HepG2 (cell line): ENCODE measurements around the gene PTCD2. TPM values are rescaled to one million over a fixed set of nuclear protein-coding genes. Genes with fewer than 3 reads are reported as not detected.

Experiments used
- ATAC-seq: fragments of 200-7000 bp; cut with Tn5 transposase; 3 replicates; pipeline ENCODE4 v1.9.1; 2020; ENCODE audit warnings: mild to moderate bottlenecking, moderate library complexity
- BruUV-seq: library from RNA; stranded (reverse); fragments of 400-500 nt; replicated peaks from 2 replicates; lab custom pipeline; 2021; lab: Mats Ljungman, UMichigan
- CTCF ChIA-PET: fragments of 300-600 bp; formaldehyde crosslinking; extraction: SDS; loops from one replicate; lab custom pipeline; 2021; ENCODE audit warnings: low total read pairs, inconsistent platforms, low intra/inter-chr PET ratio; lab: Yijun Ruan, JAX
- POLR2A ChIA-PET: fragments of 350-600 bp; sonication (Branson Sonifier 250); formaldehyde crosslinking; loops from one replicate; lab custom pipeline; 2020; ENCODE audit warnings: antibody characterized with exemption, inconsistent platforms; lab: Yijun Ruan, JAX
- DNase-seq: peaks from one replicate; pipeline ENCODE4 v3.0.0-alpha.2; 2015; ENCODE audit warnings: low spot score
- FAIRE-seq: peaks from 3 replicates; lab custom pipeline; 2011; peaks lifted over from hg19 to GRCh38; lab: Jason Lieb, UNC
- H2AFZ ChIP-seq: one replicate; pipeline ENCODE4 v1.6.1; 2011; ENCODE audit warnings: low read length, inconsistent platforms
- H3K27ac ChIP-seq: fragments of 300-600 bp; 3 replicates; pipeline ENCODE4 v1.8.0; 2011; ENCODE audit warnings: mixed run types, mild to moderate bottlenecking, mixed read lengths, low read length, inconsistent platforms; ENCODE audit not compliant: insufficient read depth; ENCODE audit errors: extremely low read length
- H3K27me3 ChIP-seq, 2 experiments: fragments of 200-600 bp in 1 of 2; 2 replicates in 1 of 2; 3 replicates in 1 of 2; pipeline versions ENCODE4 v1.6.0 to v1.8.0; 2011; ENCODE audit warnings: low read length in 2 of 2, mild to moderate bottlenecking in 2 of 2, moderate library complexity in 2 of 2, inconsistent platforms in 1 of 2; ENCODE audit not compliant: insufficient read depth in 2 of 2, control insufficient read depth in 1 of 2
- H3K36me3 ChIP-seq, 2 experiments: fragments of 200-600 bp in 1 of 2; replicated peaks in 1 of 2; 2 replicates in 1 of 2; 3 replicates in 1 of 2; pipeline versions ENCODE4 v1.5.1 to v1.8.0; 2011; ENCODE audit warnings: low read length in 2 of 2, inconsistent platforms in 1 of 2; ENCODE audit not compliant: insufficient read depth in 2 of 2, control insufficient read depth in 1 of 2
- H3K4me1 ChIP-seq: 2 replicates; pipeline ENCODE4 v1.5.1; 2012; ENCODE audit warnings: low read length, inconsistent platforms; ENCODE audit not compliant: insufficient read depth
- H3K4me2 ChIP-seq: 2 replicates; pipeline ENCODE4 v1.6.0; 2011; ENCODE audit warnings: low read depth, low read length, inconsistent platforms
- H3K4me3 ChIP-seq, 3 experiments: fragments of 200-600 bp in 1 of 3; sonication (generic), shearing (Covaris generic) in 1 of 3; replicated peaks in 1 of 3; 2 replicates each; pipeline ENCODE4 v1.5.1; 2011 to 2016; ENCODE audit warnings: low read length in 3 of 3, inconsistent platforms in 2 of 3, low read depth in 2 of 3, mild to moderate bottlenecking in 2 of 3, control low read depth in 1 of 3, mixed read lengths in 1 of 3; ENCODE audit not compliant: insufficient read depth in 1 of 3
- H3K79me2 ChIP-seq: one replicate; pipeline ENCODE4 v1.6.1; 2011; ENCODE audit warnings: low read length, inconsistent platforms; ENCODE audit not compliant: insufficient read depth
- H3K9ac ChIP-seq: 2 replicates; pipeline ENCODE4 v1.6.0; 2011; ENCODE audit warnings: mild to moderate bottlenecking, low read depth, low read length, inconsistent platforms; ENCODE audit not compliant: insufficient read depth
- H3K9me3 ChIP-seq: 2 replicates; pipeline ENCODE4 v1.5.1; 2012; ENCODE audit warnings: mild to moderate bottlenecking, low read length
- H4K20me1 ChIP-seq: 2 replicates; pipeline ENCODE4 v1.6.0; 2011; ENCODE audit warnings: inconsistent platforms, mild to moderate bottlenecking, low read length, moderate library complexity; ENCODE audit not compliant: insufficient read depth
- FOXA3 ChIP-seq: IDR thresholded peaks from 2 replicates; pipeline ENCODE4 v1.6.1; 2016; ENCODE audit warnings: missing genetic modification reagents, missing compliant biosample characterization
- GATAD2A ChIP-seq: IDR thresholded peaks from 2 replicates; pipeline ENCODE4 v1.6.1; 2016
- HNF4A ChIP-seq: sonication (generic); formaldehyde crosslinking; IDR thresholded peaks from 2 replicates; pipeline ENCODE4 v1.4.0; 2020; ENCODE audit warnings: missing genetic modification reagents
- HOXA3 ChIP-seq: sonication (generic); formaldehyde crosslinking; IDR thresholded peaks from 2 replicates; pipeline ENCODE4 v1.5.0; 2020; ENCODE audit warnings: missing genetic modification reagents
- PHB2 ChIP-seq: fragments of 450-650 bp; IDR thresholded peaks from 2 replicates; pipeline ENCODE4 v1.6.1; 2018; ENCODE audit not compliant: partially characterized antibody
- REL ChIP-seq: sonication (generic); formaldehyde crosslinking; conservative IDR thresholded peaks from 2 replicates; pipeline ENCODE4 v1.8.0; 2022; ENCODE audit warnings: mild to moderate bottlenecking, missing genetic modification reagents, moderate library complexity
- TBP ChIP-seq: sonication (generic); formaldehyde crosslinking; IDR thresholded peaks from 2 replicates; pipeline ENCODE4 v1.5.0; 2020; ENCODE audit warnings: missing genetic modification reagents
- ZEB1 ChIP-seq: IDR thresholded peaks from 2 replicates; pipeline ENCODE4 v1.6.1; 2012; ENCODE audit warnings: mild to moderate bottlenecking, low read depth, inconsistent platforms; ENCODE audit not compliant: insufficient replicate concordance
- ZKSCAN8 ChIP-seq: IDR thresholded peaks from 2 replicates; pipeline ENCODE4 v1.6.1; 2016; ENCODE audit warnings: borderline replicate concordance, missing genetic modification reagents, missing compliant biosample characterization
- ZNF30 ChIP-seq: sonication (generic); formaldehyde crosslinking; IDR thresholded peaks from 2 replicates; pipeline ENCODE4 v1.5.0; 2020; ENCODE audit warnings: mild to moderate bottlenecking, missing genetic modification reagents
- ZNF558 ChIP-seq: sonication (generic); formaldehyde crosslinking; IDR thresholded peaks from 2 replicates; pipeline ENCODE4 v1.9.0; 2022; ENCODE audit warnings: mild to moderate bottlenecking, missing genetic modification reagents, borderline replicate concordance
- WGBS: methylation state at CpG from one replicate; pipeline ENCODE4 v1.1.6; 2017; ENCODE audit warnings: low lambda C conversion rate; 5-methylcytosine and 5-hydroxymethylcytosine counted together
- in situ Hi-C: cut with HindIII; loops from 2 replicates; pipeline ENCODE4 v1.10.0; 2017; ENCODE audit warnings: low pct_unique_long_range_greater_than_20kb; ENCODE audit not compliant: extremely low pct_ligation_motif_present
- intact Hi-C: fragments of 100-400 bp; cut with micrococcal nuclease; formaldehyde crosslinking; loops from one replicate; pipeline ENCODE4 v1.10.0; 2022; ENCODE audit not compliant: unreplicated experiment
- polyA plus RNA-seq, 8 experiments: library from polyadenylated mRNA; depleted of rRNA in 3 of 8; stranded (reverse) in 7 of 8; unstranded in 1 of 8; fragments of >200 nt; fragmentation: Illumina TruSeq in 4 of 8; extraction: Trizol in 4 of 8; gene quantifications; 2 replicates each; pipeline versions ENCODE4 v1.2.1 to v1.2.3, GENCODE V29; 2011 to 2016; ENCODE audit warnings: low read depth in 4 of 8, missing spikeins in 1 of 8, mixed read lengths in 1 of 8; ENCODE audit not compliant: insufficient read depth in 1 of 8
- total RNA-seq, 5 experiments: library from RNA; depleted of rRNA; stranded (reverse); fragments of >200 nt; fragmentation: Illumina TruSeq; extraction: Trizol; gene quantifications; 2 replicates each; pipeline ENCODE4 v1.2.3, GENCODE V29; 2016; ENCODE audit warnings: low read depth in 1 of 5
- TF ChIP-seq, protein P1 (sequence below): IDR thresholded peaks from 2 replicates; pipeline ENCODE4 v1.6.1; 2016
- TF ChIP-seq, protein P2 (sequence below): sonication (generic); formaldehyde crosslinking; IDR thresholded peaks from 2 replicates; pipeline ENCODE4 v1.8.1; 2023; ENCODE audit warnings: missing genetic modification reagents, inconsistent platforms, borderline replicate concordance
- TF ChIP-seq, protein P3 (sequence below), 2 experiments: fragments of 450-650 bp in 1 of 2; sonication (generic) in 1 of 2; formaldehyde crosslinking; IDR thresholded peaks; 2 replicates each; pipeline versions ENCODE4 v1.5.0 to v1.8.0; 2020 to 2022; ENCODE audit warnings: mild to moderate bottlenecking in 1 of 2, missing genetic modification reagents in 1 of 2

Gene PTCD2
- total and polyA plus RNA-seq, 2 of the 13 experiments (the other 11 are each of a cell fraction or from before 2014, with no cell fraction given) = 5.3 to 6.4 TPM

DNA sequence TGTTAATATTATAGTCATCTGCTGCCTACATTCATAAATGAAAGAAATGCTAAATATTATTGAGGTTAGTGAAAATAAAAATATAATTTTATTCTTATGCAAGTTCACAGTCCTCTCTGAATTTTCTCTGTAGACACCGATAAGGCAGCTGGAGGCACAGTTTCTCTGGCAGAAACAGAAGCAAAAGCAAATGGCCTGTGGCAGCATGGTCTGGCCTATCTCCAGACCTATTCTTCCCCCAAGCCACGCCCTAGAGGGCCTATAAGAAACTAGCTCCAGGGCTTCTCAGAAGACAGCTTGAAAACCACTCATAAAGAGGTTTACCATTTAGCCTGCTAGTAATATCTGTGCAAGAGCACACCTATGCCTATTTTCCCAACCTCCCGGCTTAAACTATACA is 28.6 kb upstream of the PTCD2 start:
- no peaks in the 10 kb centered on the region for H3K9me3 ChIP-seq
- no peak overlapping the region for H3K4me3 ChIP-seq
- H3K27me3 ChIP-seq = no peaks in the 10 kb centered on the region
- peaks cover 46% of the 10 kb centered on the region for H3K4me1 ChIP-seq
- H3K4me2 ChIP-seq = no peak overlapping the region
- no peak overlapping the region for H3K9ac ChIP-seq
- no TSS peak for BruUV-seq
- 98% methylated on average over 3 of the region's 3 CpGs for WGBS
- H3K79me2 ChIP-seq = peaks cover 15% of the 10 kb centered on the region
- POLR2A ChIA-PET = interaction anchor here (1.6 to 2.6 kb wide), 3 partner anchors 10 to 16 kb away, joined by 7 to 10 read pairs (median 10); no protein-coding TSS in a partner anchor
- DNase-seq (no peak), ATAC-seq (no peak), FAIRE-seq (no peak)
- intact Hi-C loops (no loop called here), in situ Hi-C loops (no loop called here)
- no peaks in the 10 kb centered on the region for H4K20me1 ChIP-seq
- no peak overlapping the region for H2AFZ ChIP-seq
- CTCF ChIA-PET = no interaction called here
- H3K36me3 ChIP-seq = peaks cover 2 to 36% of the 10 kb centered on the region in 2 experiments
- TF ChIP-seq, protein P1, sequence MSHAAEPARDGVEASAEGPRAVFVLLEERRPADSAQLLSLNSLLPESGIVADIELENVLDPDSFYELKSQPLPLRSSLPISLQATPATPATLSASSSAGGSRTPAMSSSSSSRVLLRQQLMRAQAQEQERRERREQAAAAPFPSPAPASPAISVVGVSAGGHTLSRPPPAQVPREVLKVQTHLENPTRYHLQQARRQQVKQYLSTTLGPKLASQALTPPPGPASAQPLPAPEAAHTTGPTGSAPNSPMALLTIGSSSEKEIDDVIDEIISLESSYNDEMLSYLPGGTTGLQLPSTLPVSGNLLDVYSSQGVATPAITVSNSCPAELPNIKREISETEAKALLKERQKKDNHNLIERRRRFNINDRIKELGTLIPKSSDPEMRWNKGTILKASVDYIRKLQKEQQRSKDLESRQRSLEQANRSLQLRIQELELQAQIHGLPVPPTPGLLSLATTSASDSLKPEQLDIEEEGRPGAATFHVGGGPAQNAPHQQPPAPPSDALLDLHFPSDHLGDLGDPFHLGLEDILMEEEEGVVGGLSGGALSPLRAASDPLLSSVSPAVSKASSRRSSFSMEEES = no peak
- TF ChIP-seq PHB2 = no peak
- H3K27ac ChIP-seq = no peak overlapping the region

DNA sequence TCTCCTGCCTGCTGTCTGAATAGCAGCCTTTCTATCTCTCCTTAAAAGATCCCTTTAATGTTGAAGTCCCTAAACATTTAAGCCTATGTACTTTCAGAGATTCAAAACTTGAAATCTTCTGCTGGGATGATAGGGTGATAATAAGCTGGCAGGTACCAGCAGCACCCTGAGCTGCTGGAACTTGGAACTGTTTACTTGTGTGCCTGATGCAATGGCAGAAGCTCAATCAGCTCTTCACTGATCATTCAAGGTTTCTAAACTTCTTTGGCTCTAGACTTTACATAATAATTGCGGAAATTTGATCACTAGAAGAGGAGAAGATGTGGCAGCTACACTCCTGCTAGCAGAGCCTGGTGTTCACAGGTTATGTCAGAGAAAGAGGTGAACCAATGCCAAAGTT is 27.8 kb upstream of the PTCD2 start:
- no peak for FAIRE-seq
- H3K27me3 ChIP-seq = no peaks in the 10 kb centered on the region
- peaks cover 54% of the 10 kb centered on the region for H3K4me1 ChIP-seq
- ChIA-PET CTCF (no interaction called here), POLR2A (interaction anchor here (1.1 to 2.6 kb wide), 5 partner anchors 9 to 28 kb away, joined by 4 to 10 read pairs (median 7); partner anchors contain the start of genes MRPS27 and PTCD2)
- 0 out of 3 replicates have a peak, but pooled peaks have one; percentile 28 for ATAC-seq
- 0 out of 2 replicates have a peak overlapping the region, but pooled peaks have one; percentile 19 for H3K9ac ChIP-seq
- in situ Hi-C loops = no loop called here
- peaks cover 19% of the 10 kb centered on the region for H3K79me2 ChIP-seq
- no peak overlapping the region for H2AFZ ChIP-seq
- H3K4me2 ChIP-seq = no peak overlapping the region
- H3K4me3 ChIP-seq = no peak overlapping the region
- no TSS peak for BruUV-seq
- no peaks in the 10 kb centered on the region for H3K9me3 ChIP-seq
- H3K27ac ChIP-seq = peak overlapping the region; percentile 31
- intact Hi-C loops = no loop called here
- DNase-seq = no peak
- H3K36me3 ChIP-seq = peaks cover 2 to 34% of the 10 kb centered on the region in 2 experiments
- 78% methylated on average over 1 of the region's 1 CpG for WGBS
- no peaks in the 10 kb centered on the region for H4K20me1 ChIP-seq
- peak; percentile 32; the same call in 1 of the 2 replicates for TF ChIP-seq FOXA3 (CRISPR knock-in tag)
- peak; percentile 75 for TF ChIP-seq GATAD2A (CRISPR knock-in tag)
- TF ChIP-seq ZKSCAN8 (CRISPR knock-in tag) = no peak
- no peak for TF ChIP-seq REL (CRISPR knock-in tag)
- no peak for TF ChIP-seq TBP (CRISPR knock-in tag)
- peak; percentile 48; the same call in 1 of the 2 replicates for TF ChIP-seq HNF4A (CRISPR knock-in tag)
- no peak for TF ChIP-seq HOXA3 (CRISPR knock-in tag)
- TF ChIP-seq, protein P2, sequence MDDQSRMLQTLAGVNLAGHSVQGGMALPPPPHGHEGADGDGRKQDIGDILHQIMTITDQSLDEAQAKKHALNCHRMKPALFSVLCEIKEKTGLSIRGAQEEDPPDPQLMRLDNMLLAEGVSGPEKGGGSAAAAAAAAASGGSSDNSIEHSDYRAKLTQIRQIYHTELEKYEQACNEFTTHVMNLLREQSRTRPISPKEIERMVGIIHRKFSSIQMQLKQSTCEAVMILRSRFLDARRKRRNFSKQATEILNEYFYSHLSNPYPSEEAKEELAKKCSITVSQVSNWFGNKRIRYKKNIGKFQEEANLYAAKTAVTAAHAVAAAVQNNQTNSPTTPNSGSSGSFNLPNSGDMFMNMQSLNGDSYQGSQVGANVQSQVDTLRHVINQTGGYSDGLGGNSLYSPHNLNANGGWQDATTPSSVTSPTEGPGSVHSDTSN = no peak
- no peak for TF ChIP-seq ZNF558 (CRISPR knock-in tag)
- TF ChIP-seq, protein P3, sequence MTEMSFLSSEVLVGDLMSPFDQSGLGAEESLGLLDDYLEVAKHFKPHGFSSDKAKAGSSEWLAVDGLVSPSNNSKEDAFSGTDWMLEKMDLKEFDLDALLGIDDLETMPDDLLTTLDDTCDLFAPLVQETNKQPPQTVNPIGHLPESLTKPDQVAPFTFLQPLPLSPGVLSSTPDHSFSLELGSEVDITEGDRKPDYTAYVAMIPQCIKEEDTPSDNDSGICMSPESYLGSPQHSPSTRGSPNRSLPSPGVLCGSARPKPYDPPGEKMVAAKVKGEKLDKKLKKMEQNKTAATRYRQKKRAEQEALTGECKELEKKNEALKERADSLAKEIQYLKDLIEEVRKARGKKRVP (CRISPR knock-in tag; IDR thresholded peaks at IDR 0.05) = peak in 1 of 2 experiments; percentile 94; a peak in 2 of 4 replicates
- TF ChIP-seq ZEB1 = no peak
- no peak for TF ChIP-seq ZNF30 (CRISPR knock-in tag)
